Measurements from ENCODE around the gene CAB39.

- TF ChIP-seq CTCF (optimal IDR thresholded peaks at IDR 0.05 in 1 of 3, IDR thresholded peaks at IDR 0.05 in 1 of 3, conservative IDR thresholded peaks at IDR 0.05 in 1 of 3; ENCODE audit: extremely low read depth in 1 of 3, insufficient read depth in 2 of 3, low read length in 3 of 3) (no peak), EZH2 (IDR thresholded peaks at IDR 0.05; ENCODE audit: low read length) (no peak)
Measured at GRCh38 chr2:230749111-230749510, 36.5 kb downstream of the CAB39 start.

Data from keratinocyte (primary cell).